OCI-M1 (cell line): ENCODE measurements around the gene XPNPEP3.
"Not testable (repeated sequence)": the region's sequence is repeated elsewhere in the genome, so short reads cannot be mapped to it uniquely, and the experiment has no call there.

Source experiments
- DNase-seq: peaks from one replicate; lab custom pipeline; 2025; lab: John Stamatoyannopoulos, UW

The XPNPEP3 gene

GRCh38 chr22:40857309-40857855 is 434 bp downstream of the XPNPEP3 start:
- DNase-seq = peak; percentile 46

- DNase-seq = no peak
Measured at GRCh38 chr22:40862013-40862412, 5.1 kb downstream of the XPNPEP3 start, which contains the start of gene DNAJB7. TSS of gene DNAJB7 (minus strand) at chr22:40862113. CDS start at chr22:40861994, 119 bp downstream.

- DNase-seq = no peak
Measured at GRCh38 chr22:40862537-40862936, 5.6 kb downstream of the XPNPEP3 start.

- DNase-seq = no peak
Measured at GRCh38 chr22:40867109-40867508, 10.2 kb downstream of the XPNPEP3 start.

GRCh38 chr22:40868379-40868778 is 11.4 kb downstream of the XPNPEP3 start:
- not testable (repeated sequence) for DNase-seq

GRCh38 chr22:40874016-40874415 is 17.1 kb downstream of the XPNPEP3 start:
- DNase-seq = no peak

- no peak for DNase-seq
Measured at GRCh38 chr22:40875111-40875510, 18.2 kb downstream of the XPNPEP3 start.

GRCh38 chr22:40876907-40877306 is 20.0 kb downstream of the XPNPEP3 start:
- no peak for DNase-seq

GRCh38 chr22:40877488-40877887 is 20.5 kb downstream of the XPNPEP3 start:
- no peak for DNase-seq

GRCh38 chr22:40878922-40879321 is 22.0 kb downstream of the XPNPEP3 start:
- DNase-seq = no peak

GRCh38 chr22:40889116-40889515 is 32.2 kb downstream of the XPNPEP3 start:
- DNase-seq = no peak

- no peak for DNase-seq
Measured at GRCh38 chr22:40890881-40891280, 33.9 kb downstream of the XPNPEP3 start.

GRCh38 chr22:40894417-40894816 is 37.5 kb downstream of the XPNPEP3 start:
- no peak for DNase-seq

- DNase-seq = peak; percentile 84
Measured at GRCh38 chr22:40898850-40899357, 42.0 kb downstream of the XPNPEP3 start.

- no peak for DNase-seq
Measured at GRCh38 chr22:40904101-40904500, 47.2 kb downstream of the XPNPEP3 start.

GRCh38 chr22:40908895-40909294 is 51.9 kb downstream of the XPNPEP3 start:
- DNase-seq = no peak

GRCh38 chr22:40911772-40912171 is 54.8 kb downstream of the XPNPEP3 start:
- DNase-seq = no peak

GRCh38 chr22:40912987-40913386 is 56.0 kb downstream of the XPNPEP3 start:
- not testable (repeated sequence) for DNase-seq

GRCh38 chr22:40919446-40919845 is 62.5 kb downstream of the XPNPEP3 start:
- DNase-seq = no peak

- no peak for DNase-seq
Measured at GRCh38 chr22:40920526-40920925, 63.6 kb downstream of the XPNPEP3 start.

GRCh38 chr22:40922484-40923303 is 65.7 kb downstream of the XPNPEP3 start:
- DNase-seq = peak; percentile 82

GRCh38 chr22:40928657-40929056 is 71.7 kb downstream of the XPNPEP3 start:
- DNase-seq = peak; percentile 71

GRCh38 chr22:40932396-40932795 is 75.4 kb downstream of the XPNPEP3 start:
- DNase-seq = no peak
